ENCODE data around the gene C20orf144.

Gene C20orf144

GRCh38 chr20:33681288-33681687 lies 19.2 kb downstream of the C20orf144 start:
- Histone ChIP-seq H3K36me3 (no peaks in the 10 kb centered on the region), H3K4me1 (peaks cover 0 to 44% (median 35%) of the 10 kb centered on the region in 4 donors)

GRCh38 chr20:33681728-33682353 lies 19.7 kb downstream of the C20orf144 start:
- no peaks in the 10 kb centered on the region for H3K9me3 ChIP-seq
- peaks cover 0 to 42% (median 31%) of the 10 kb centered on the region in 4 donors for H3K4me1 ChIP-seq
- intact Hi-C loops (cut with DNase I; ENCODE audit: low total_unique reads) = loop anchor here (10.0 kb wide), 1 partner anchor 53 kb away; the partner anchor contains the start of gene ZNF341
- H3K27ac ChIP-seq = no peak overlapping the region
- no peaks in the 10 kb centered on the region for H3K27me3 ChIP-seq
- no peak overlapping the region for H3K4me3 ChIP-seq
- DNase-seq = no peak
- TF ChIP-seq CTCF (IDR thresholded peaks at IDR 0.05) = no peak
- H3K36me3 ChIP-seq = no peaks in the 10 kb centered on the region

More at GRCh38 chr20:33681288-33681687, 19.2 kb downstream of the C20orf144 start:
- no peak for TF ChIP-seq CTCF (IDR thresholded peaks at IDR 0.05)
- Histone ChIP-seq H3K9me3 (no peaks in the 10 kb centered on the region), H3K27me3 (no peaks in the 10 kb centered on the region), H3K4me3 (no peak overlapping the region), H3K27ac (peak overlapping the region; percentile 57 to 63)
- intact Hi-C loops (cut with DNase I; ENCODE audit: low total_unique reads) = loop anchor here (10.0 kb wide), 1 partner anchor 54 kb away; the partner anchor contains the start of gene ZNF341
- DNase-seq = no peak

GRCh38 chr20:33684533-33685327 lies 22.6 kb downstream of the C20orf144 start:
- Histone ChIP-seq H3K27me3 (no peaks in the 10 kb centered on the region), H3K4me3 (no peak overlapping the region), H3K4me1 (peaks cover 0 to 42% (median 30%) of the 10 kb centered on the region in 4 donors), H3K27ac (no peak overlapping the region), H3K9me3 (no peaks in the 10 kb centered on the region), H3K36me3 (no peaks in the 10 kb centered on the region)
- intact Hi-C loops (cut with DNase I; ENCODE audit: low total_unique reads) = loop anchor here (10.0 kb wide), 1 partner anchor 50 kb away; the partner anchor contains the start of gene ZNF341
- no peak for DNase-seq
- no peak for TF ChIP-seq CTCF (IDR thresholded peaks at IDR 0.05)

GRCh38 chr20:33685328-33686099 lies 23.4 kb downstream of the C20orf144 start:
- no peaks in the 10 kb centered on the region for H3K36me3 ChIP-seq
- H3K4me1 ChIP-seq = peaks cover 0 to 34% (median 23%) of the 10 kb centered on the region in 4 donors
- H3K27ac ChIP-seq = no peak overlapping the region
- H3K4me3 ChIP-seq = peak overlapping the region; percentile 48
- no peaks in the 10 kb centered on the region for H3K27me3 ChIP-seq
- intact Hi-C loops (cut with DNase I; ENCODE audit: low total_unique reads) = loop anchor here (10.0 kb wide), 1 partner anchor 49 kb away; the partner anchor contains the start of gene ZNF341
- no peak for TF ChIP-seq CTCF (IDR thresholded peaks at IDR 0.05)
- no peaks in the 10 kb centered on the region for H3K9me3 ChIP-seq
- no peak for DNase-seq
